GM12878 (cell line): ENCODE measurements around the gene CSF1. TPM values are rescaled to one million over a fixed set of nuclear protein-coding genes. Genes with fewer than 3 reads are reported as not detected.

Source experiments
- ATAC-seq: fragments of 200-7000 bp; cut with Tn5 transposase; 3 replicates; pipeline ENCODE4 v1.9.1; 2020; ENCODE audit warnings: mild to moderate bottlenecking, moderate library complexity
- BruUV-seq: library from RNA; stranded (reverse); fragments of 400-500 nt; replicated peaks from 2 replicates; lab custom pipeline; 2021; lab: Mats Ljungman, UMichigan
- CTCF ChIA-PET: fragments of 300-600 bp; sonication (Branson Sonifier 250); formaldehyde crosslinking; extraction: SDS; loops from one replicate; lab custom pipeline; 2021; ENCODE audit warnings: inconsistent platforms; lab: Yijun Ruan, JAX
- POLR2A ChIA-PET: fragments of 350-600 bp; formaldehyde crosslinking; extraction: SDS; loops from one replicate; lab custom pipeline; 2021; ENCODE audit warnings: inconsistent platforms; lab: Charles Lee
- RAD21 ChIA-PET: fragments of 300-600 bp; sonication (Branson Sonifier 250); formaldehyde crosslinking; loops from one replicate; lab custom pipeline; 2023; ENCODE audit warnings: antibody characterized with exemption; ENCODE audit not compliant: unreplicated experiment; lab: Charles Lee
- SMC1A ChIA-PET: fragments of 300-600 bp; sonication (Branson Sonifier 250); formaldehyde crosslinking; loops from one replicate; lab custom pipeline; 2023; ENCODE audit not compliant: unreplicated experiment, uncharacterized antibody; lab: Charles Lee
- DNase-seq: peaks from one replicate; pipeline ENCODE4 v3.0.0-alpha.2; 2011; ENCODE audit warnings: low read depth, low spot score
- FAIRE-seq: peaks from 3 replicates; lab custom pipeline; 2011; peaks lifted over from hg19 to GRCh38; lab: Jason Lieb, UNC
- H2AFZ ChIP-seq: 2 replicates; pipeline ENCODE4 v1.6.0; 2011; ENCODE audit warnings: low read depth, low read length, control low read depth; ENCODE audit not compliant: control insufficient read depth
- H3K27ac ChIP-seq: 2 replicates; pipeline ENCODE4 v1.5.1; 2011; ENCODE audit warnings: control low read depth; ENCODE audit not compliant: control insufficient read depth, insufficient read depth
- H3K27me3 ChIP-seq, 2 experiments: replicated peaks in 1 of 2; 2 replicates each; pipeline versions ENCODE4 v1.6.0 to v1.6.1; 2011; ENCODE audit warnings: low read length in 1 of 2; ENCODE audit not compliant: control insufficient read depth in 2 of 2, insufficient read depth in 2 of 2
- H3K36me3 ChIP-seq, 2 experiments: 2 replicates each; pipeline ENCODE4 v1.5.1; 2011; ENCODE audit warnings: low read length in 1 of 2; ENCODE audit not compliant: control insufficient read depth in 2 of 2, insufficient read depth in 2 of 2
- H3K4me1 ChIP-seq: 2 replicates; pipeline ENCODE4 v1.6.1; 2011; ENCODE audit warnings: mild to moderate bottlenecking, low read length, moderate library complexity, mixed read lengths; ENCODE audit not compliant: control insufficient read depth, insufficient read depth
- H3K4me2 ChIP-seq: 2 replicates; pipeline ENCODE4 v1.6.0; 2011; ENCODE audit warnings: control low read depth; ENCODE audit not compliant: control insufficient read depth, insufficient read depth
- H3K4me3 ChIP-seq: fragments of 200-600 bp; sonication (generic); 2 replicates; pipeline ENCODE4 v1.5.1; 2016
- H3K79me2 ChIP-seq: 2 replicates; pipeline ENCODE4 v1.6.0; 2011; ENCODE audit warnings: low read length; ENCODE audit not compliant: control insufficient read depth, insufficient read depth
- H3K9ac ChIP-seq: 2 replicates; pipeline ENCODE4 v1.8.0; 2011; ENCODE audit warnings: low read length, control low read depth, mixed read lengths; ENCODE audit not compliant: control insufficient read depth, insufficient read depth
- H3K9me3 ChIP-seq: replicated peaks from 3 replicates; pipeline ENCODE4 v1.5.1; 2011; ENCODE audit warnings: mild to moderate bottlenecking, low read length; ENCODE audit not compliant: control insufficient read depth, insufficient read depth
- H4K20me1 ChIP-seq: 2 replicates; pipeline ENCODE4 v1.6.0; 2011; ENCODE audit not compliant: control insufficient read depth, insufficient read depth
- BACH1 ChIP-seq: fragments of 450-650 bp; IDR thresholded peaks from 2 replicates; pipeline ENCODE4 v1.6.1; 2017; ENCODE audit warnings: mild to moderate bottlenecking, borderline replicate concordance
- CHD4 ChIP-seq: fragments of 200-600 bp; sonication (generic); IDR thresholded peaks from 2 replicates; pipeline ENCODE4 v1.6.1; 2016; ENCODE audit warnings: mild to moderate bottlenecking
- EGR1 ChIP-seq, 2 experiments: IDR thresholded peaks; 1 replicate in 1 of 2; 2 replicates in 1 of 2; pipeline ENCODE4 v1.6.1; 2011 to 2012; ENCODE audit warnings: low read depth in 2 of 2, low read length in 2 of 2, borderline replicate concordance in 1 of 2, mild to moderate bottlenecking in 1 of 2, moderate library complexity in 1 of 2
- MAX ChIP-seq: IDR thresholded peaks from 2 replicates; pipeline ENCODE4 v1.6.1; 2012; ENCODE audit warnings: low read depth, low read length, improper control_type of control experiment
- NFIC ChIP-seq: IDR thresholded peaks from 2 replicates; pipeline ENCODE4 v1.6.1; 2012; ENCODE audit warnings: low read depth, mild to moderate bottlenecking, inconsistent platforms, low read length, moderate library complexity
- NFYA ChIP-seq: IDR thresholded peaks from 2 replicates; pipeline ENCODE4 v1.6.1; 2011; ENCODE audit warnings: low read depth, mild to moderate bottlenecking, low read length, improper control_type of control experiment, borderline replicate concordance
- RAD21 ChIP-seq: IDR thresholded peaks from 2 replicates; pipeline ENCODE4 v1.6.1; 2011; ENCODE audit warnings: mild to moderate bottlenecking, low read depth, low read length, moderate library complexity; ENCODE audit not compliant: insufficient read depth
- RFX5 ChIP-seq: IDR thresholded peaks from 2 replicates; pipeline ENCODE4 v1.6.1; 2011; ENCODE audit warnings: low read depth, low read length, improper control_type of control experiment
- ZBTB40 ChIP-seq: fragments of 450-650 bp; IDR thresholded peaks from 2 replicates; pipeline ENCODE4 v1.6.1; 2016; ENCODE audit warnings: mild to moderate bottlenecking, moderate library complexity, borderline replicate concordance
- WGBS: methylation state at CpG from one replicate; pipeline ENCODE4 v1.1.6; 2016; ENCODE audit warnings: low lambda C conversion rate; ENCODE audit not compliant: insufficient replicate concordance, insufficient coverage; ENCODE audit errors: missing lambda C conversion rate; 5-methylcytosine and 5-hydroxymethylcytosine counted together
- in situ Hi-C: fragments of 300-500 bp; cut with MboI; formaldehyde crosslinking; loops from 9 replicates; pipeline ENCODE4 v1.14.3; 2018; ENCODE audit warnings: mixed read lengths
- intact Hi-C: fragments of 100-400 bp; cut with micrococcal nuclease; formaldehyde crosslinking; loops from one replicate; pipeline ENCODE4 v1.14.2; 2022; ENCODE audit not compliant: unreplicated experiment
- polyA plus RNA-seq, 11 experiments: library from polyadenylated mRNA; depleted of rRNA in 4 of 11; unstranded in 6 of 11; stranded (reverse) in 5 of 11; fragments of >200 nt; fragmentation: Nextera tagmentation in 4 of 11; fragmentation: Illumina TruSeq in 1 of 11; extraction: Ambion mirVana in 4 of 11; extraction: Trizol in 1 of 11; gene quantifications; 1 replicate in 1 of 11; 2 replicates in 10 of 11; pipeline versions ENCODE4 v1.2.1 to v1.2.3, GENCODE V29; 2011 to 2016; ENCODE audit warnings: inconsistent platforms in 2 of 11, missing spikeins in 2 of 11, low read depth in 1 of 11
- total RNA-seq, 4 experiments: library from RNA; depleted of rRNA in 3 of 4; stranded (reverse); fragments of >200 nt in 3 of 4; fragmentation: Illumina TruSeq in 1 of 4; extraction: Trizol in 1 of 4; gene quantifications; 2 replicates each; pipeline versions ENCODE4 v1.2.1 to v1.2.3, GENCODE V29; 2013 to 2021
- TF ChIP-seq, protein P1 (sequence below): fragments of 450-650 bp; formaldehyde crosslinking; IDR thresholded peaks from 2 replicates; pipeline ENCODE4 v1.5.0; 2022; ENCODE audit warnings: mild to moderate bottlenecking, missing genetic modification characterization

The CSF1 gene
- total and polyA plus RNA-seq, 10 of the 15 experiments (the other 5 are each of a cell fraction or from before 2014, with no cell fraction given): 1.2 to 32.4 (median 13.0) TPM

DNA sequence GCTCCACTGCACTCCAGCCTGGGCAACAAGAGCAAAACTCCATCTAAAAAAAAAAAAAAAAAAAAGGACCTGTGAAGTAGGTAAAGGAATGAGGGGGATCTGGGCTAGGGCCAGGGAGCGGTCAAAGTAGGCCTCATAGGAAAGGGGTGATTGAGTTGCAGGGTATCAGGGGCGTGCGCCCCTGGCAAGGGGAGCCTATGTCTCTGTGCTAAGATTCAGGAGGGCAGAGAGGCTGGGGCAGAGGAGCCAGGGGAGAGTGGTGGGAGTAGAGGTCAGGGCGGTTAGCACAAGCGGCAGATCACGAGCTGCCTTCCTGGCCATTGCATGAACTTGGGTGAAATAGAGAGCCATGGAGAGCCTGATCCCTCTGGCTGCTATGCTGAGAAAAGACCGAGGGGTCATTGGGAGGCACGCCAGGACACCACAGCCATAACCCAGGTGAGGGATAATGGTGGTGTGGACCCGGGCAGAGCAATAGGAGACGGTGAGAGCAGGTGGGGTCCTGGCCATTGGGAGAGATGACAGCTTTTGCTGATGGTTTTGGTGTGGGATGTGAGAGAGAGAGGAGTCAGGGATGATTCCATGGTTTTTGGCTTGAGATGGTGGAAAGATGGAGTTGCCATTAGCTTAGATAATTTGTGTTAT, 30.6 kb upstream of the CSF1 start:
- in situ Hi-C loops: no loop called here
- Histone ChIP-seq H3K79me2 (no peaks in the 10 kb centered on the region), H3K4me3 (no peak overlapping the region), H3K4me2 (no peak overlapping the region), H3K36me3 (no peaks in the 10 kb centered on the region), H3K9ac (no peak overlapping the region), H3K4me1 (no peaks in the 10 kb centered on the region; the same call in 1 of the 2 replicates), H4K20me1 (no peaks in the 10 kb centered on the region), H3K9me3 (no peaks in the 10 kb centered on the region), H2AFZ (no peak overlapping the region), H3K27me3 (no peaks in the 10 kb centered on the region), H3K27ac (no peak overlapping the region)
- ChIA-PET SMC1A (interaction anchor here (2.8 kb wide), 1 partner anchor 32 kb away, joined by 10 read pairs; no protein-coding TSS in a partner anchor), CTCF (interaction anchor here (0.8 to 0.9 kb wide), 2 partner anchors 12 to 23 kb away, joined by 3 read pairs; no protein-coding TSS in a partner anchor), POLR2A (interaction anchor here (0.6 kb wide), 1 partner anchor 195 kb away, joined by 3 read pairs; no protein-coding TSS in a partner anchor), RAD21 (interaction anchor here (1.1 to 1.2 kb wide), 2 partner anchors 13 to 35 kb away, joined by 3 read pairs; no protein-coding TSS in a partner anchor)
- DNase-seq (no peak), ATAC-seq (no peak), FAIRE-seq (no peak)
- no TSS peak for BruUV-seq
- intact Hi-C loops: no loop called here
- WGBS: 82% methylated on average over 10 of the region's 10 CpGs
- TF ChIP-seq NFYA (no peak), RFX5 (no peak), NFIC (no peak), MAX (no peak), BACH1 (no peak), RAD21 (no peak), CHD4 (no peak), ZBTB40 (no peak), EGR1 (IDR thresholded peaks at IDR 0.05; ENCODE audit: borderline replicate concordance in 1 of 2, low read depth in 2 of 2, low read length in 2 of 2) (no peak)
- TF ChIP-seq, protein P1, sequence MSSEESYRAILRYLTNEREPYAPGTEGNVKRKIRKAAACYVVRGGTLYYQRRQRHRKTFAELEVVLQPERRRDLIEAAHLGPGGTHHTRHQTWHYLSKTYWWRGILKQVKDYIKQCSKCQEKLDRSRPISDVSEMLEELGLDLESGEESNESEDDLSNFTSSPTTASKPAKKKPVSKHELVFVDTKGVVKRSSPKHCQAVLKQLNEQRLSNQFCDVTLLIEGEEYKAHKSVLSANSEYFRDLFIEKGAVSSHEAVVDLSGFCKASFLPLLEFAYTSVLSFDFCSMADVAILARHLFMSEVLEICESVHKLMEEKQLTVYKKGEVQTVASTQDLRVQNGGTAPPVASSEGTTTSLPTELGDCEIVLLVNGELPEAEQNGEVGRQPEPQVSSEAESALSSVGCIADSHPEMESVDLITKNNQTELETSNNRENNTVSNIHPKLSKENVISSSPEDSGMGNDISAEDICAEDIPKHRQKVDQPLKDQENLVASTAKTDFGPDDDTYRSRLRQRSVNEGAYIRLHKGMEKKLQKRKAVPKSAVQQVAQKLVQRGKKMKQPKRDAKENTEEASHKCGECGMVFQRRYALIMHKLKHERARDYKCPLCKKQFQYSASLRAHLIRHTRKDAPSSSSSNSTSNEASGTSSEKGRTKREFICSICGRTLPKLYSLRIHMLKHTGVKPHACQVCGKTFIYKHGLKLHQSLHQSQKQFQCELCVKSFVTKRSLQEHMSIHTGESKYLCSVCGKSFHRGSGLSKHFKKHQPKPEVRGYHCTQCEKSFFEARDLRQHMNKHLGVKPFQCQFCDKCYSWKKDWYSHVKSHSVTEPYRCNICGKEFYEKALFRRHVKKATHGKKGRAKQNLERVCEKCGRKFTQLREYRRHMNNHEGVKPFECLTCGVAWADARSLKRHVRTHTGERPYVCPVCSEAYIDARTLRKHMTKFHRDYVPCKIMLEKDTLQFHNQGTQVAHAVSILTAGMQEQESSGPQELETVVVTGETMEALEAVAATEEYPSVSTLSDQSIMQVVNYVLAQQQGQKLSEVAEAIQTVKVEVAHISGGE (CRISPR knock-in tag): no peak
